Inferior parietal cortex (tissue), 1 donor: ENCODE measurements around the gene MUC5AC.
"Not testable (repeated sequence)": the region's sequence is repeated elsewhere in the genome, so short reads cannot be mapped to it uniquely, and the experiment has no call there.

Source experiments
- DNase-seq: peaks from one replicate; pipeline ENCODE4 v3.0.0-alpha.2; 2016; ENCODE audit errors: extremely low spot score

The MUC5AC gene

DNA sequence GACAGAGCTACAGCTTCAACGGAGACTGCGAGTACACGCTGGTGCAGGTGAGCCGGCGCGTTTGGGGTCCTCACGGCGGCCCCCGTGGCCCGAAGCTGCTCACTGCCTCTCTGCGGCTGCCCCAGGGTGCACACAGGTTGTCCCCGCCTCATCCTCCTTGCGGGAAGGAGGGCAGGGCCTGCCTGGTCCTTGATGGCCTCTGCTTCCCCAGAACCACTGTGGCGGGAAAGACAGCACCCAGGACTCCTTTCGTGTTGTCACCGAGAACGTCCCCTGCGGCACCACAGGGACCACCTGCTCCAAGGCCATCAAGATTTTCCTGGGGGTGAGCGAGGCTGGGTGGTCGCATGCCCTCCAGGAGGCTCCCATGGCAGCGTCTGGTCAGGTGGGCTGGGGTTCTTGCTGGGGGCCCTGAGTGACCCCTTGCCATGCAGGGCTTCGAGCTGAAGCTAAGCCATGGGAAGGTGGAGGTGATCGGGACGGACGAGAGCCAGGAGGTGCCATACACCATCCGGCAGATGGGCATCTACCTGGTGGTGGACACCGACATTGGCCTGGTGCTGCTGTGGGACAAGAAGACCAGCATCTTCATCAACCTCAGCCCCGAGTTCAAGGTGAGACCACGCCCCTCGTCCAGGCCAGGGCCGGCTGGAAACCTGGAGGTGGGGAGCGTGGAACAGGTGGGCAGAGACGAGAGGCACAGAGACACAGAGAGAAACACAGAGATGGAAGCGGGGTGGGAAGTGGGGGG is 19.4 kb downstream of the MUC5AC start:
- DNase-seq = no peak

DNA sequence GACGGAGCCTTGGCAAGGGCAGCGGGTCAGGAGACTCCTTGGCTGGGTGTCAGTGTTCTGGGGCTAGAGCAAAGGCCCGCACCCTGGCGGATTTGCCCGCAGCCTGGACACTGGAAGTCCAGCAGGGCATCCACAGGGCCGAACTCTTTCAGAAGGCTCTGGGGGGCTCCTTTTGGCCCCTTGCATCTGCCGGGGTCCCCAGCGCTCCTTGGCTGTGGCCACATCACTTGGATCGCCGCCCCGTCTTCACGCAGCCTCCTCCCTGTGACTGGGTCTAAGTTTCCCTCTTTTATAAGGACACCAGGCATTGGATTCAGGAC is 20.0 kb downstream of the MUC5AC start:
- no peak for DNase-seq

DNA sequence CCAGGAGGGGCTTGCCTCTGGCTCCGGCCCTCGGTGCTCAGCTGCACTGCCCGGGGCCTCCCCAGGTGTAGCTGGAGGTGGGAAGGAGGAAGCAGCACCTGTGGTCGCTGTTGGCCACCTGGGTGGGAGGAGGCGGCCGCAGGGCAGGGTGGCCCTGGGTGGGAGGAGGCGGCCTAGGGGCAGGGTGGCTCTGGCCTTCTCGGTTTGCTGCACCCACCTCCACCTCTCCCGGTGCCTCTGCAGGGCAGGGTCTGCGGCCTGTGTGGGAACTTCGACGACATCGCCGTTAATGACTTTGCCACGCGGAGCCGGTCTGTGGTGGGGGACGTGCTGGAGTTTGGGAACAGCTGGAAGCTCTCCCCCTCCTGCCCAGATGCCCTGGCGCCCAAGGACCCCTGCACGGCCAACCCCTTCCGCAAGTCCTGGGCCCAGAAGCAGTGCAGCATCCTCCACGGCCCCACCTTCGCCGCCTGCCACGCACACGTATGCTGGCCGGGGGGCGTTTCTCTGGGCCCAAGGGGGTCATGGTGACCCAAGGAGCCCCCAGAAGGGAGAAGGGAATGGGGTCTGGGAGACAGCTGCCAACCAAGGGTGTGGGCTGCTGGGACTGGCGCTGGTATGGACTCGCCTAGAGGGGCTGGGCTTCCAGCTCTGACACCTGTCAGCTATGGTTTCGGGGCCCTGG is 20.6 kb downstream of the MUC5AC start:
- no peak for DNase-seq

DNA sequence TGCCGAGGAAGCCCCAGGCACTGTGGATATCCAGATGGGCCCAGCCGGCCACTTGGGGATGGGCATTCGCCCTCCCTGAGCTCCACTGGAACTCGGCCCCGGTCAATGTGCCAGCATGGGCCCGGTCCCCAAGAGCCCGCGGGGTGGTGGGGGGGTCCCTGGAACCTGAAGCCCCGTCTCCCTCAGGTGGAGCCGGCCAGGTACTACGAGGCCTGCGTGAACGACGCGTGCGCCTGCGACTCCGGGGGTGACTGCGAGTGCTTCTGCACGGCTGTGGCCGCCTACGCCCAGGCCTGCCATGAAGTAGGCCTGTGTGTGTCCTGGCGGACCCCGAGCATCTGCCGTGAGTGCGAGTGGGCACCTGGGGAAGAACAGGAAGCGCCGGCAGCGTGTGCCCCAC is 21.2 kb downstream of the MUC5AC start:
- no peak for DNase-seq

DNA sequence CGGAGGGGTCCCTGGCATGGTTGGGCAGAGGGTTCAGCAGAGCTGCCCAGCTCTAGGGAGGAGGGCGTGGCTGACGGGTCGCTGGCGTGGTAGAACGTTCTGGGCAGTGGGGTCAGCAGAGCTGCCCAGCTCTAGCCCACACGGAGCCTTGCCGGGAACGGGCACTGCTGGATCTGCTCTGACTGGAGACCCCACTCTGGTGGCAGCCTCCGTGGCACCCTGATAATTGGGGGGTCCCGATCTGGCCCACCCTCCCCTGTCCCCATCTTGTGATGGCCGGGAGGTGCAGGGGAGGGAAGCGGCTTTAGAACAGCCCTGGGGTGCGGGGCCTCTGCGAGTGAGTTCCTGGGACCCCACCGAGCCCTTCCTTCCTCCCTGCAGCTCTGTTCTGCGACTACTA is 21.9 kb downstream of the MUC5AC start:
- DNase-seq = no peak

DNA sequence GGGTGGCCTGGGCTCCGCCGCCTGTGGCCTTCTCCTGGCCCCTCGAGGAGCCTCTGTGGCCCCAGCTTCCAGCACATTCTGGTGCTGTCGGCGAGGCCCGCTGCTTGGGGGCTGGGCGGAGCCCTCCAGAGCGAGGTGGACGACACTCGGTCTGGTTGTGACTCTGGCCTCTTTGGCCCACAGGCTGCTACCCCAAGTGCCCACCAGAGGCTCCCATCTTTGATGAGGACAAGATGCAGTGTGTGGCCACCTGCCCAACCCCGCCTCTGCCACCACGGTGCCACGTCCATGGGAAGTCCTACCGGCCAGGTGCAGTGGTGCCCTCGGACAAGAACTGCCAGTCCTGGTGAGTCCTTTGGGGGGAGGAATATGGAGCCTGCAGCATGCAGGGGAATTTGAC is 22.4 kb downstream of the MUC5AC start:
- no peak for DNase-seq

DNA sequence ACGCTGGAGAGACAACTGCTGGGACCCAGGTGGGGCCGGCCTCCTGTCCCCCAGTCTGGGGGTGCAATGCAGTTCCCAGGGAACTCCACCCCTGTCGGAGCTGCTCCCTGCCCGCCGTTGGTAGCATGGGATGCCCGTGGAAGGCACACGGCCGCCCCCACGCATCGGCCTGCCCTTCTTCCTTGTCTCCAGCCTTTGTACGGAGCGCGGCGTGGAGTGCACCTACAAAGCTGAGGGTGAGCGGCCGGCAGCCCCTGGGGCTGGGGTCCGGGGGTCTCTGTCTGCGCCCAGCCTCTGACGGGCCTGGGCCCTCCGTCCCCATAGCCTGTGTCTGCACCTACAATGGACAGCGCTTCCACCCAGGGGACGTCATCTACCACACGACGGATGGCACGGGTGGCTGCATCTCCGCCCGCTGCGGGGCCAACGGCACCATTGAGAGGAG is 23.2 kb downstream of the MUC5AC start:
- DNase-seq = no peak

DNA sequence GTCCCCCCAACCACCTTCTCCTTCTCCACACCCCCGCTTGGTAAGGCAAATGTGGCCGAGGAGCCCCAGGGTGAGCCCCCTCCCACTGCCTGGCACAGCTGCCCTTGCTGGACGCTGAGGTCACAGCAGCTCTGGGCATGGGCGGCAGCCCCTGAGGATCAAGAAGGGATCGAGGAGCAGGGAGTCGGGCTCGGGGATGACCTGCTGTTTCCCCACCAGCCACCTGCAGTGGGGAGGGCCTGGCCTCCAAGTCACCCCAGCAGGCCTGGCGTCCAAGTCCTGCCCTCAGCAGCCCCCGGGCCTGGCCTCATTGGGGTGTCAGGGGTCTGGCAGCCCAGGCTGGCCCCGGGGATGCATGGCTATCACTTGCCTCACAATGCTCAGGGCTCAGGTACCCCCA is 23.7 kb downstream of the MUC5AC start:
- DNase-seq = no peak

DNA sequence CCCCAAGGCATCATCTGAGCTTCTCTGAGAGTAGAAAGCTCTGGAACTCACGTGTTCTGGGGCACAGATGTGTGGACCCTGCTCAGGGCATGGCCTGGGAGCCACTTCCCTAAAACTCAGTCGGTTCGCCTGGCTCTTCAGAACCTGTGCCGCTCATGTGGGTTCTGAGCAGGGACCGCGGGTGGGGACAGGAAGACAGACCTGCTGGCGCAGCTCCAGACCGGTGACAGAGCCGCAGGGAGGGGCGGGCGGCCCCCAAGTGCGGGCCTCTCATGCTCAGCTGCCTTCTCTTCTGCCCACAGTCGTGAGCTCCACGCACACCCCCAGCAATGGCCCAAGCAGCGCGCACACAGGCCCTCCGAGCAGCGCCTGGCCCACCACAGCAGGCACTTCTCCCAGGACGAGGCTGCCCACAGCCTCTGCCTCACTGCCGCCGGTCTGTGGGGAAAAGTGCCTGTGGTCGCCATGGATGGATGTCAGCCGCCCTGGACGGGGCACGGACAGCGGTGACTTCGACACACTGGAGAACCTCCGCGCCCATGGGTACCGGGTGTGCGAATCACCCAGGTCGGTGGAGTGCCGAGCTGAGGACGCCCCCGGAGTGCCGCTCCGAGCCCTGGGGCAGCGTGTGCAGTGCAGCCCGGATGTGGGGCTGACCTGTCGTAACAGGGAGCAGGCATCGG is 24.2 kb downstream of the MUC5AC start:
- no peak for DNase-seq

DNA sequence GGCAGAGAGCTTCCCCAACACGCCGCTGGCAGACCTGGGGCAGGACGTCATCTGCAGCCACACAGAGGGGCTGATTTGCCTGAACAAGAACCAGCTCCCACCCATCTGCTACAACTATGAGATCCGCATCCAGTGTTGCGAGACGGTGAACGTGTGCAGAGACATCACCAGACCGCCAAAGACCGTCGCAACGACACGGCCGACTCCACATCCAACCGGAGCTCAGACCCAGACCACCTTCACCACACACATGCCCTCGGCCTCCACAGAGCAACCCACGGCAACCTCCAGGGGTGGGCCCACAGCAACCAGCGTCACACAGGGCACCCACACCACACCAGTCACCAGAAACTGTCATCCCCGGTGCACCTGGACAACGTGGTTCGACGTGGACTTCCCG is 26.4 kb downstream of the MUC5AC start:
- not testable (repeated sequence) for DNase-seq

DNA sequence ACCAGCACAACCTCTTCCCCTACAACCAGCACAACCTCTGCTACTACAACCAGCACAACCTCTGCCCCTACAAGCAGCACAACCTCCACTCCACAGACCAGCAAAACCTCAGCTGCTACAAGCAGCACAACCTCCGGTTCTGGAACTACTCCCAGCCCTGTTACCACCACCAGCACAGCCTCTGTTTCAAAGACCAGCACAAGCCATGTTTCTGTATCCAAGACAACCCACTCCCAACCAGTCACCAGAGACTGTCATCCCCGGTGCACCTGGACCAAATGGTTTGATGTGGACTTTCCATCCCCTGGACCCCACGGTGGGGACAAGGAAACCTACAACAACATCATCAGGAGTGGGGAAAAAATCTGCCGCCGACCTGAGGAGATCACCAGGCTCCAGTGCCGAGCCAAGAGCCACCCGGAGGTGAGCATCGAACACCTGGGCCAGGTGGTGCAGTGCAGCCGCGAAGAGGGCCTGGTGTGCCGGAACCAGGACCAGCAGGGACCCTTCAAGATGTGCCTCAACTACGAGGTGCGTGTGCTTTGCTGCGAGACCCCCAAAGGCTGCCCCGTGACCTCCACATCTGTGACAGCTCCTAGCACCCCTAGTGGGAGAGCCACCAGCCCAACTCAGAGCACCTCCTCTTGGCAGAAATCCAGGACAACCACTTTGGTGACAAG is 30.8 kb downstream of the MUC5AC start:
- not testable (repeated sequence) for DNase-seq

DNA sequence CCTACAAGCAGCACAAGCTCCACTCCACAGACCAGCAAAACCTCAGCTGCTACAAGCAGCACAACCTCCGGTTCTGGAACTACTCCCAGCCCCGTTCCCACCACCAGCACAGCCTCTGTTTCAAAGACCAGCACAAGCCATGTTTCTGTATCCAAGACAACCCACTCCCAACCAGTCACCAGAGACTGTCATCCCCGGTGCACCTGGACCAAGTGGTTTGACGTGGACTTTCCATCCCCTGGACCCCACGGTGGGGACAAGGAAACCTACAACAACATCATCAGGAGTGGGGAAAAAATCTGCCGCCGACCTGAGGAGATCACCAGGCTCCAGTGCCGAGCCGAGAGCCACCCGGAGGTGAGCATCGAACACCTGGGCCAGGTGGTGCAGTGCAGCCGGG is 32.1 kb downstream of the MUC5AC start:
- DNase-seq = not testable (repeated sequence)

DNA sequence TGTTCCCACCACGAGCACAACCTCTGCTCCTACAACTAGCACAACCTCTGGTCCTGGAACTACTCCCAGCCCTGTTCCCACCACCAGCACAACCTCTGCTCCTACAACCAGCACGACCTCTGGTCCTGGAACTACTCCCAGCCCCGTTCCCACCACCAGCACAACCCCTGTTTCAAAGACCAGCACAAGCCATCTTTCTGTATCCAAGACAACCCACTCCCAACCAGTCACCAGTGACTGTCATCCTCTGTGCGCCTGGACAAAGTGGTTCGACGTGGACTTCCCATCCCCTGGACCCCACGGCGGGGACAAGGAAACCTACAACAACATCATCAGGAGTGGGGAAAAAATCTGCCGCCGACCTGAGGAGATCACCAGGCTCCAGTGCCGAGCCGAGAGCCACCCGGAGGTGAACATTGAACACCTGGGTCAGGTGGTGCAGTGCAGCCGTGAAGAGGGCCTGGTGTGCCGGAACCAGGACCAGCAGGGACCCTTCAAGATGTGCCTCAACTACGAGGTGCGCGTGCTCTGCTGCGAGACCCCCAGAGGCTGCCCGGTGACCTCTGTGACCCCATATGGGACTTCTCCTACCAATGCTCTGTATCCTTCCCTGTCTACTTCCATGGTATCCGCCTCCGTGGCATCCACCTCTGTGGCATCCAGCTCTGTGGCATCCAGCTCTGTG is 34.2 kb downstream of the MUC5AC start:
- not testable (repeated sequence) for DNase-seq

DNA sequence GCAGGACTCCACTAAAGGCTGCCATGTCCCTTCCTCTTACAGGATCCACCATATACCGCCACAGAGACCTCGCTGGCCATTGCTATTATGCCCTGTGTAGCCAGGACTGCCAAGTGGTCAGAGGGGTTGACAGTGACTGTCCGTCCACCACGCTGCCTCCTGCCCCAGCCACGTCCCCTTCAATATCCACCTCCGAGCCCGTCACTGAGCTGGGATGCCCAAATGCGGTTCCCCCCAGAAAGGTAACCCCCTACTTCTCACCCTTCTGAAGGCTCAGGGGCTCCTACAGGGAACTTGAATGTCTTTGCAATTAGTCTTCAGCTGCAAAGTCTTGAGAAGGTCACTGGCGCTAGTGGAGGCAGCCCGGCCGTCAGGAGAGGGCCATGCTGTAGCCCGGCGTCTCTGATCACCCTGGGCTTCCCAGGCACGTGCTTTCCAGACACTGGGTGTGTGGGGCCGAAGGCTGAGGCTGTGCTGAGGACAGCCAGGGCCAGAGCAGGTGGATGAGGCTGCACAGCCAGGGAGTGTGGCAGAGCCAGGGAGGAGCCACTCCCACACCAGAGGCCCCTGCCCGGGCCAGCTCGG is 35.1 kb downstream of the MUC5AC start:
- no peak for DNase-seq

DNA sequence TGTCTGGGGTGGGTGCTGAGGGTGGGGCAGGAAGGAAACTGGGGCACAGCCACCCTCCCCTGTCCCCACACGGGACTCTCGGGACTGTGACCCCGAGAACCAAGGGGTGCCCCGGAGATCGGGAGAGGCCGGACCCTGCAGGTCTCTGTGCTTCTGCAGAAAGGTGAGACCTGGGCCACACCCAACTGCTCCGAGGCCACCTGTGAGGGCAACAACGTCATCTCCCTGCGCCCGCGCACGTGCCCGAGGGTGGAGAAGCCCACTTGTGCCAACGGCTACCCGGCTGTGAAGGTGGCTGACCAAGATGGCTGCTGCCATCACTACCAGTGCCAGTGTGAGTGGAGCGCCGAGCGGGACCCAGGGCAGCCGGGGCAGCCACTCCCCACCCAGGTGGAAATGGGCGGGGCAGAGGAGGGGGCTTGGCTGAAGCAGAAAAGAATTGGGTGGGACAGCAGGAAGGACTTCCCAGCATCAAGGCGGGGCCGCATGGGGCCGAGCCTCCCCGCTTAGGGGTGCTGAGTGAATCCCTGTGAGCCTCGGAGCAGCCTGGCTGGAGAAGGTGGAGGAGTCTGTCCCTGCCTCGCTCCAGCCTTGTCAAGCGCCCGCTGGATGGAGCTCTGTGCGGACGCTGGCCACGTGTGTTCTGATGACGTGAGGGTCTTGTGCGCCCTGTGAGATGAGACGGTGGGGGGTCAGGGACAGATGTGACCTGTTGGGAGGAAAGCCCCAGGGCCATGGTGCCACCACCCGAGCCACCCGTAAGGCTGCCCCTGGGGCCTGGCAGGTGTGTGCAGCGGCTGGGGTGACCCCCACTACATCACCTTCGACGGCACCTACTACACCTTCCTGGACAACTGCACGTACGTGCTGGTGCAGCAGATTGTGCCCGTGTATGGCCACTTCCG is 35.8 kb downstream of the MUC5AC start:
- no peak for DNase-seq

DNA sequence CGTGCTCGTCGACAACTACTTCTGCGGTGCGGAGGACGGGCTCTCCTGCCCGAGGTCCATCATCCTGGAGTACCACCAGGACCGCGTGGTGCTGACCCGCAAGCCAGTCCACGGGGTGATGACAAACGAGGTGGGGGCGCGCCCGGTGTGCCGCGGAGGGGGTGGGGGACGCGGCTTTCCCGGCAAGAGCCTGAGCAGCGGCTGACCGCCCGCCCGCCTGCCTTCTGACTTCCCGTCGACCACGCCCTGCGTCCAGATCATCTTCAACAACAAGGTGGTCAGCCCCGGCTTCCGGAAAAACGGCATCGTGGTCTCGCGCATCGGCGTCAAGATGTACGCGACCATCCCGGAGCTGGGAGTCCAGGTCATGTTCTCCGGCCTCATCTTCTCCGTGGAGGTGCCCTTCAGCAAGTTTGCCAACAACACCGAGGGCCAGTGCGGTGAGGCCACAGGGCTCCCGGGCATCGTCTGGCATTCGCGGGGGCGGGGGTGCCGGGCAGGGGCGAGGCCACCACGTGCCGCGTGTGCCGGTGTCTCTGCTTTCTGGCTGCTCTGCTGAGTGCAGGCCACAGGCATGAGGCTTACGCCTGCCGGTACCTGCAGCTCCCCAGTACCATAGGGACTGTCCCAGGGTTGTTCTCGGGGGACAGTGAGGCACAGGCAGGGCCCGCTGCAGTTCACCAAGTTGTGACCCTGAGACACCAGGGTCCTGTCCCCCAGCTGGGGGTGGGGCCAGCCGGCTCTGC is 36.7 kb downstream of the MUC5AC start:
- DNase-seq = no peak

DNA sequence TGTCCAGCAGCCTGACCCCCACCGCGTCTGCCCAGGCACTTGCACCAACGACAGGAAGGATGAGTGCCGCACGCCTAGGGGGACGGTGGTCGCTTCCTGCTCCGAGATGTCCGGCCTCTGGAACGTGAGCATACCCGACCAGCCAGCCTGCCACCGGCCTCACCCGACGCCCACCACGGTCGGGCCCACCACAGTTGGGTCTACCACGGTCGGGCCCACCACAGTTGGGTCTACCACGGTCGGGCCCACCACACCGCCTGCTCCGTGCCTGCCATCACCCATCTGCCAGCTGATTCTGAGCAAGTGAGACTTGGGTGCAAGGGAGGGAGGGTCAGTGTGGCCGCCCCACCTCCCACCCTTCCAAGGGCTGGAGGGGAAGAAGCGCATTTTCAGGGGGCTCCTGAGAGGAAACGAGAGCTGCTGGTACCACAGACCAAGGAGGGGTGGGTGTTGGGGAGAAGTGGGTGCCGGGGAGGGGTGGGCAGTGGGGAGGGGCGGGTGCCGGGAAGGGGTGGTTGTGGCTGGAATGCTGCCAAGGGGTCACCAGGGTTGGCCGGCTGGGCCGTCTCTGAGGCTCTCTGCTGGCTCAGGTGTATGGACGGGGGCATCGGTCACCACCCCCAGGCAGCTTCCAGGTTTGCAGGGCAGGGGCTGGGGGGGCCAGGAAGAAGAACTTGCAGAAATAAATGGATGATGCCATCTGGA is 37.4 kb downstream of the MUC5AC start:
- DNase-seq = no peak

DNA sequence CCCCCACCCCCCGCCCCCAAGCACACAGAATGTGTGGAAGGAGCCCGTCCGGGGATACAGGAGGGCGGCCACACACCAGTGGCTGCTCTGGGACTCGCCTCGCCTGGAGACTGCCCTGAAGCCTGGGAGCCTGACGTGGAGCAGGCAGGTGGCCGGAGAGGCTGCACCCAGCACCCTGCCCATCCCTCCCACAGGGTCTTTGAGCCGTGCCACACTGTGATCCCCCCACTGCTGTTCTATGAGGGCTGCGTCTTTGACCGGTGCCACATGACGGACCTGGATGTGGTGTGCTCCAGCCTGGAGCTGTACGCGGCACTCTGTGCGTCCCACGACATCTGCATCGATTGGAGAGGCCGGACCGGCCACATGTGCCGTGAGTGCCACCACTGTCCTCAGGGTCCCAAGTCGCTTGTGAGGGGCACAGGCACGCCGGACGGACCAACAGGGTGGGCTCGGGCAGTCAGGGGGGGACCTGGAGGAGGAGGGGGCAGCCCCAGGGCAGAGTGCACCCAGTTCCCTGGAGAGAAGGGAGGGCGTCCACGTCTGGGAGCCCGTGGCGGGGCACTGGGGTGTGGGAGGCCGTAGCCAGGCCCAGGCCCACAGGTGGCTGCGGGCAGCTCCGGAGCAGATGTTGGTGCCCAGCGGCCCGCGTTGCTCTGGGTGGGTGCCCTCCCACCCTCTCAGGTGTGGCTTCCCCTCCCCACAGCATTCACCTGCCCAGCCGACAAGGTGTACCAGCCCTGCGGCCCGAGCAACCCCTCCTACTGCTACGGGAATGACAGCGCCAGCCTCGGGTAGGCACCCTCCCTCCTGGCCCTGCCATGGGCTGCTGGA is 38.1 kb downstream of the MUC5AC start:
- no peak for DNase-seq
